Measurements from ENCODE around the gene TRPM3.

DNA sequence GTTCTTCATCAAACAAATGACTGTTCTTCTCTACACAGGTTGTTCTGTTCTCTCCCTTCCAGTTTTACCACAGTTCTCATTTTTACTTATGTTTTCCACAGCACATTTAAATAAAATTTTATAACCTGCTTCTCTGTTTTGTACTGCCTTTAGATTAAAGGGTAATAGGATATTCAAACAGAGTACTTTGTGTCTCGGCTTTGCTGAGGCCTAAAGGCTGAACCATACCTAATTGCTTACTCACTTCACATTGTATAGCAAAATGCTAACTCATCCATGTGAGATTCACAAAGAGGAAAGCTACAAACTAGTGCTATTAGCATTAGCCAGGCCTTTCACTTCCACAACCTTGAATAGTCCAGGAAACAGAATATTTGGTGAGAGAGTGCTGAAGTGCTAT, 200.3 kb downstream of the TRPM3 start:
- TF ChIP-seq, protein P1, sequence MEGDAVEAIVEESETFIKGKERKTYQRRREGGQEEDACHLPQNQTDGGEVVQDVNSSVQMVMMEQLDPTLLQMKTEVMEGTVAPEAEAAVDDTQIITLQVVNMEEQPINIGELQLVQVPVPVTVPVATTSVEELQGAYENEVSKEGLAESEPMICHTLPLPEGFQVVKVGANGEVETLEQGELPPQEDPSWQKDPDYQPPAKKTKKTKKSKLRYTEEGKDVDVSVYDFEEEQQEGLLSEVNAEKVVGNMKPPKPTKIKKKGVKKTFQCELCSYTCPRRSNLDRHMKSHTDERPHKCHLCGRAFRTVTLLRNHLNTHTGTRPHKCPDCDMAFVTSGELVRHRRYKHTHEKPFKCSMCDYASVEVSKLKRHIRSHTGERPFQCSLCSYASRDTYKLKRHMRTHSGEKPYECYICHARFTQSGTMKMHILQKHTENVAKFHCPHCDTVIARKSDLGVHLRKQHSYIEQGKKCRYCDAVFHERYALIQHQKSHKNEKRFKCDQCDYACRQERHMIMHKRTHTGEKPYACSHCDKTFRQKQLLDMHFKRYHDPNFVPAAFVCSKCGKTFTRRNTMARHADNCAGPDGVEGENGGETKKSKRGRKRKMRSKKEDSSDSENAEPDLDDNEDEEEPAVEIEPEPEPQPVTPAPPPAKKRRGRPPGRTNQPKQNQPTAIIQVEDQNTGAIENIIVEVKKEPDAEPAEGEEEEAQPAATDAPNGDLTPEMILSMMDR (conservative IDR thresholded peaks at IDR 0.05; ENCODE audit: low read depth, low read length): no peak
- TF ChIP-seq EZH2 (IDR thresholded peaks at IDR 0.05; ENCODE audit: low read length, unreplicated experiment) (no peak), EZH2phosphoT487 (IDR thresholded peaks at IDR 0.05; ENCODE audit: borderline replicate concordance, low read length) (no peak)

All from PC-3 (cell line).